HL-60 (cell line): ENCODE data around the gene KIF2A.

ENCODE experiments used
- DNase-seq, 2 experiments: peaks; one replicate each; pipeline ENCODE4 v3.0.0-alpha.2; 2010 to 2020; ENCODE audit warnings: low read depth in 1 of 2, low spot score in 1 of 2
- H3K27ac ChIP-seq: fragments of 250-450 bp; sonication (Bioruptor Pico); replicated peaks from 2 replicates; pipeline ENCODE4 v1.5.1; 2020; ENCODE audit warnings: mild to moderate bottlenecking, moderate library complexity
- H3K27me3 ChIP-seq: fragments of 250-450 bp; sonication (Bioruptor Pico); 2 replicates; pipeline ENCODE4 v1.5.1; 2021; ENCODE audit warnings: mild to moderate bottlenecking, moderate library complexity; ENCODE audit not compliant: insufficient read depth, poor library complexity, severe bottlenecking
- H3K4me3 ChIP-seq: replicated peaks from 2 replicates; pipeline ENCODE4 v1.5.1; 2011; ENCODE audit warnings: mild to moderate bottlenecking, control low read depth, low read length; ENCODE audit not compliant: insufficient read depth
- CTCF ChIP-seq: IDR thresholded peaks from one replicate; pipeline ENCODE4 v1.5.1; 2011; ENCODE audit warnings: low read length, control low read depth, inconsistent platforms; ENCODE audit not compliant: insufficient read depth
- GABPA ChIP-seq: IDR thresholded peaks from 2 replicates; pipeline ENCODE4 v1.6.1; 2012; ENCODE audit warnings: low read depth
- POLR2AphosphoS5 ChIP-seq: IDR thresholded peaks from 2 replicates; pipeline ENCODE4 v1.6.1; 2012; ENCODE audit warnings: low read depth
- REST ChIP-seq: IDR thresholded peaks from 2 replicates; pipeline ENCODE4 v1.6.1; 2012; ENCODE audit warnings: low read depth; ENCODE audit not compliant: insufficient replicate concordance
- SPI1 ChIP-seq: IDR thresholded peaks from 2 replicates; pipeline ENCODE4 v1.6.1; 2012; ENCODE audit warnings: low read depth, mild to moderate bottlenecking, borderline replicate concordance

KIF2A gene

DNA sequence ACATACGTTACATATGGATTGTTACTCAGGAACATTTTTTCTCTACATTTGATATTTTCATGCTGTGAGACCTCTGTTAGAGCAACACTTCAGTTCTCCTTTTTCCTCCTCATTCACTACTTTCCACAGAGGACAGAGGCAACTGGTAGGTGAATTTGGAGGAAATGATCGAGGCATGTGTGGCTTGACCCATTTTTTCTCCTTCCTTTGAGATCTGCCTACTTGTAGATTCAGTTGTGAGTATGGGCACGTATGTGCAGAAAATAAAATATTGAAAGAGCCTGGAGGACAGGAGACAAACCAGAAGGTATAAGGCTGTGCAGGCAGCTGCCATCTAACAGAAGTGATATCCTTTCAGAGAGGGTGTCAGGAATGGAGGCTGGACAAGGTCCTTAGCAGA lies 19.2 kb upstream of the KIF2A start:
- no peak for DNase-seq
- Histone ChIP-seq H3K4me3 (no peak overlapping the region), H3K27ac (no peak overlapping the region), H3K27me3 (no peaks in the 10 kb centered on the region)
- TF ChIP-seq CTCF (no peak), SPI1 (no peak), POLR2AphosphoS5 (no peak), REST (no peak), GABPA (no peak)

- H3K27me3 ChIP-seq: no peaks in the 10 kb centered on the region
- H3K4me3 ChIP-seq: no peak overlapping the region
- H3K27ac ChIP-seq: no peak overlapping the region
- DNase-seq: no peak
- TF ChIP-seq SPI1: no peak
- TF ChIP-seq REST: no peak
- no peak for TF ChIP-seq POLR2AphosphoS5
- no peak for TF ChIP-seq GABPA
- no peak for TF ChIP-seq CTCF
Measured at GRCh38 chr5:62287237-62287636, 18.8 kb upstream of the KIF2A start.

- no peak for TF ChIP-seq GABPA
- no peak for TF ChIP-seq REST
- no peak for TF ChIP-seq CTCF
- no peak for TF ChIP-seq SPI1
- no peak for TF ChIP-seq POLR2AphosphoS5
- DNase-seq: no peak
- no peak overlapping the region for H3K4me3 ChIP-seq
- no peaks in the 10 kb centered on the region for H3K27me3 ChIP-seq
- no peak overlapping the region for H3K27ac ChIP-seq
Measured at GRCh38 chr5:62288118-62288517, 17.9 kb upstream of the KIF2A start.
